ENCODE measurements around the gene LMNB1.
"Not testable (repeated sequence)": the region's sequence is repeated elsewhere in the genome, so short reads cannot be mapped to it uniquely, and the experiment has no call there.

LMNB1 gene

DNA sequence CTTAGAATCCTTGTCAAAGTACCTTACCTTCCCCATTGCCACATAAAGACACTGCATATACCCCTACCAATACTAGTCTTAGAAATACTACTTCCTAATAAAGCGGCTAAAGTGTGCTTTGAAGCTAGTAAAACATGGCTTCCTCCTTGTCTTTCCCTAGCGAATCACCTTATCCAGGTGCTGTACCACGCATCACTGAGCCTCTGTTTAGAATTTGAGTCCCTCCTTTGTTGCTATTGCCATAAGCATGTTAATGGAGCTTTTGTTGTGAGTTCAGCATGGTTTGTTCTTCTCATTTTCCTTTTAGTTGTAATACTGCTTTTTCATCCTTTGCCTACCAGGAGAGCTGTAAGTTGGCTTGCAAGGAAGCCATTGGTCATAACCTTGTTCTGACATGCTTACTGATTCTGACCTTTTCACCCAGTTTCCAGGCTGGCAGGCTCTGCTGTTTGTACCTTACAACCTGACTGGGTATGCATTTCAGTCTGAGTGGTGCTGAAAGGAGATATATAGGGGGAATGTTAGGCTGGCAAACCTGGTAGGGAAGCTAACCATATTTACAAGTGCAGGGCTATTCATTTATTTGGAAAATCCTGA, 49.8 kb downstream of the LMNB1 start:
- DNase-seq (ENCODE audit: low spot score) = no peak

DNA sequence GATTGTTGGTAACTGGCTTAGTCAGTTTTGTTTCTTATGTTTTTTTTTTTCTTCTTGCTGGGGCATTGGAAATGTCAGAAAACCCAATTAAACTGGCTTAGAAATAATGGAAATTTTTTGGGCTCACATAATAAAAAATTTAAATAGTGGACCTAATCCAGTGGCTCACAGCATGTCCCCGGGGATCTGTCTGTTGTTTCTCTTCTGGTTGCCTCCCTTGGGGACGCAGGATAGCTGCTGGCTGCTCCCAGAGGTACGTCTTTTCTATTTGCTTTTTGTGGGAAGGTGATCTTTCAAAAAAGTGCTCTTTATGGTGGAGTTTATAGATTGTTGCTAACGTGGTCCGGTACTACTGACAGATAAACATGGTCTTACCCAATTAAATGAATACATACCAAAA, 52.2 kb downstream of the LMNB1 start:
- no peak for DNase-seq (ENCODE audit: low spot score)

DNA sequence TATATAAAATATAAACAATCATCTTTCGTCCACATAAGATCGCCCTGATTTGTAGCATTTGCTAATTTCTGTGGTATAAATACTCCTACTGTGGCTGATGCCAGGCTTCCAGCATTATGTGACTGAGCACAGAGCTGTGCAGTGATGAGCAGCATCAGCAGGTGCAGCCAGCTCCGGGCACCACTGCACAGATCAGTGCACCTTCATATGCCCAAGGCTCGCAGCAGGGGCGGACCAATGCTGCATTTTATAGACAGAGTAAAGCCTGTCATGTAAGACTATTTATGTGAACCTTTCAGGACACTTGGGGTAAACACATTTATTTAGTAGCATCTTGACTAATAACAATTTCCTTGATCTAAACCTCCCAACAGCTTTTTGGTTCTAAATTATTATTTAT, 53.1 kb downstream of the LMNB1 start:
- DNase-seq (ENCODE audit: low spot score) = no peak

DNA sequence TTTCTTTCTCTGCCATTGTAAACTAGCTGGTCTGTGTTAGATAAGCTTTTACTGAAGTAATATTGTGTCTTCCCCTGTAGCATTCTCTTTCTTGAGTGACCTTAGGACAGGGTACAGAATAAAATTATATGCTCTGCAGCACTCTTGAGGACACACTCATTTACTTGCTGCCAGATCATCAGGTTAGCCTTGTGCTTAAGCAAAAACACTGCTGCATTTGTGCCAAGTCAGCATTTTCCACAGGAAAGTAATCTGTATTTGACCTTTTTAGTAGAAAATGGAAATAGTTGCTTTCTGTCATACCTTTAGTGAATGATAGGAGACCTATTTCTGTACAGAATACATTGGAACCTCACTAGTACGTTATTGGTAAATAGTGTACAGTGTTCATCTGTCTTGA, 54.2 kb downstream of the LMNB1 start:
- DNase-seq (ENCODE audit: low spot score) = no peak

DNA sequence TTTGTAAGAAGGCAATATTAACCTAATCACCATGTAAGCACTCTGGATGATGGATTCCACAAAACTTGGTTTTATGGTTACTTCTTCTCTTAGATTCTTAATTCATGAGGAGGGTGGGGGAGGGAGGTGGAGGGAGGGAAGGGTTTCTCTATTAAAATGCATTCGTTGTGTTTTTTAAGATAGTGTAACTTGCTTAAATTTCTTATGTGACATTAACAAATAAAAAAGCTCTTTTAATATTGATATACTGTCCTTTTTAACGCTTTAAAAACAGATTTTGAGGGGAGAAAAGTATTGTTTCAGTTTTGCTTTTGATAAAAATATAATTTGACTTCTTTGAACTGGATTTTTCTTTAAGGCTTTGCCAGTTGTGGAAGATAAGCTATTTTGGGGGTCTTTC, 59.8 kb downstream of the LMNB1 start:
- no peak for DNase-seq (ENCODE audit: low spot score)

DNA sequence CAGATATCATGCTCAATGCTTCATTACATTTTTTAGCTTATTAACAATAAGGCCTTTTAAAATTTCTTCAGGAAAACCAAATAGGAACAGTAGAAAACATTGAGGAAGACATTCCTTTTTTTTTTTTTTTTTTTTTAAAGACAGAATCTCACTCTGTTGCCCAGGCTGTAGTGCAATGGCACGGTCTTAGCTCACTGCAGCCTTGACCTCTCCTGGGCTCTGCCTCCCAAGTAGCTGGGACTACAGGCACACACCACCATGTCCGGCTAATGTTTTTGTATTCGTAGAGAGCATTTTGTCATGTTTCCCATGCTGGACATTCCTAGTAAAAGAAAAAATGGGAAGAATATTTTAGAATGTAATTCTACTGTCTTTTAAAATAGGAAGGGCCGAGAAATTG, 60.3 kb downstream of the LMNB1 start:
- DNase-seq (ENCODE audit: low spot score) = no peak

DNA sequence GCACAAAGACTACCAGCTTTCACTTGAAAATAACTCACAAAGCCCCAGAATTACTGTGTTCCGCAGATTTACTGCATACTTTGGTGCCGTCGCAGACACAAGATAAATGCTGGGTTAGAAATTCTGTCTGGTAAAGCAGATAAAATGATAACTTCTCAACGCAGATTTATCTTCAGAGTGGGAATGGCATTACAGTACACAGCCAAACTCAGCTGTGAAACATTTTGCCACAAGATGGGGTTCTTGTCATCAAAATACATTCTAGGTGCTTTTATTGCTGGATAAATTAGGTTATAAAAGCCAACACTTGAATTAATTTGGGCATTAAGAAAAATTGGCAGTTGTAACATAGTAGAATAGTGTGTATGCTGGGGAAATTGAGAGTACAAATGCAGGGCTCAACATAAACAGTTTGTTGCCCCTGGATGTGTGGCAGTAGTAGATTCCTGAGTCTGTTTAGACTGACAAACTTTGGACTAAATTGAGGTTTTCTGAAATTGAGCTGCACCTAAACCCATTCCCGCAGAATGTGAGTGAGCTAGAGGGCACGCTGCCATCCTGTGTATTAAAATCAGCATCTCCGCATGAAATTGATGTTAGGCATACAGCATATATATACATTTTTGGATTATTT, 61.1 kb downstream of the LMNB1 start:
- no peak for DNase-seq (ENCODE audit: low spot score)

DNA sequence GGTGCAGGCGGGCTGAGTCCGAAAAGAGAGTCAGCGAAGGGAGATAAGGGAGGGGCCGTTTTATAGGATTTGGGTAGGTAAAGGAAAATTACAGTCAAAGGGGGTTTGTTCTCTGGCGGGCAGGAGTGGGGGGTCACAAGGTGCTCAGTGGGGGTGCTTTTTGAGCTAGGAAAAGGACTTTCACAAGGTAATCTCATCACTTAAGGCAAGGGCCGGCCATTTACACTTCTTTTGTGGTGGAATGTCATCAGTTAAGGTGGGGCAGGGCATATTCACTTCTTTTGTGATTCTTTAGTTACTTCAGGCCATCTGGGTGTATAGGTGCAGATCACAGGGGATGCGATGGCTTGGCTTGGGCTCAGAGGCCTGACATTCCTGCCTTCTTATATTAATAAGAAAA, 62.5 kb downstream of the LMNB1 start:
- not testable (repeated sequence) for DNase-seq (ENCODE audit: low spot score)

DNA sequence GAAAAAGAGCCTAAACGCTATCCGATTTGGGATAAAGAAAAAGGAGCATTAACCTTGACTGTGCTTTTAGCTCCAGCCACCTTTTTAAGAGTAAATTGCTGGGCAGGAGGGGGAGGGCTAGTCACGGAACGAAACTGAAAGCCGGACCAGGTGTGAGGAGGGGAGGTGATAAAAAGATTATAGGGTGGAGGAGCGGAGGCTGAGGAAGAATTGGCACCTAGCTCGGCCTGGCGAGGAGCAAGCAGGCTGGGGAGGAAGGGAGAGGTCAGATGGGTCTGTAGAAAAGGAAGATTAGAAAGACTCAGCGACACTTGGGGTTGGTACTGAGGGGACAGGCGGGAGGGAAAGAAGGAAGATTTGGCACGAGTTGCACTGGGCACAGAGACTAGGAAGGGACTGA, 66.4 kb downstream of the LMNB1 start:
- not testable (repeated sequence) for DNase-seq (ENCODE audit: low spot score)

DNA sequence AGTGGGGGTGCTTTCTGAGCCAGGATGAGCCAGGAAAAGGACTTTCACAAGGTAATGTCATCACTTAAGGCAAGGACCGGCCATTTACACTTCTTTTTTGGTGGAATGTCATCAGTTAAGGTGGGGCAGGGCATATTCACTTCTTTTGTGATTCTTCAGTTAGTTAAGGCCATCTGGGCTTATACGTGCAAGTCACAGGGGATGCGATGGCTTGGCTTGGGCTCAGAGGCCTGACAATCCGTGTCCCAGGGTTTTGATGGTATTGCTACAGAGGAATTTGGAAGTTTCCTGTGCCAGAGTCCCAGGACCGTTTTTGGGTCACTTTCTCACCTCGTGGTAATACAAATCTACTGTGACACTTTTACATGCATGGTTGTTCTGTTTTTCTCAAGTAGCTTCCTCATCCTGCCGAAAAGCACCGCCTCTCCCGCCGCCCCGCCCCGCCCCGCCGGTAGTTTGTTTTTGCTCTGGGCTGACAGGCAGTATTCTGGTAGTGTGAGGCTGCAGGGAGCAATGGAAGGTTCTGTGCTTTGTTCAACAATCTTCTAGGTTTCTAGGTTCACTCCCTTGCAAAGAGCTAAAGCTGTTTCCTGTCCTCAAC, 68.6 kb downstream of the LMNB1 start:
- DNase-seq (ENCODE audit: low spot score) = not testable (repeated sequence)

DNA sequence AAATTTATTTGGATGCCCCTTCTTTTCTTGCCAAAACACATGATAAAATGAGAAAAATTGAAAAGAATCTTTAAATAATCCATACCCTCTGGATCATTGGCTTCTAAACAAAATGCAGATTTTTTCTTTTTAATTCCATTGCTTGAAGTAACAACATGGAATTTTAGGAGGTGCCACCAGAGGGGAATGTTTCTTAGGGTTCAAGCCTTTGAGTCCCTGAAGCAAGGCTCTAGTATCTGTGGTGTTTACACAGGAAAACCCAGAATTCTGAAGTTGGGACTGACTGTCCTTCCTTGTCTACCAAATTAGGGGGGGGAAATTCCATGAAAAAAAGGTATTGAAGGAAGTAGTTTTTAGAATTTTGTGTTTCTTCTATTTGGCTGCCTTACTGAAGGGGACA, 69.4 kb downstream of the LMNB1 start:
- no peak for DNase-seq (ENCODE audit: low spot score)

DNA sequence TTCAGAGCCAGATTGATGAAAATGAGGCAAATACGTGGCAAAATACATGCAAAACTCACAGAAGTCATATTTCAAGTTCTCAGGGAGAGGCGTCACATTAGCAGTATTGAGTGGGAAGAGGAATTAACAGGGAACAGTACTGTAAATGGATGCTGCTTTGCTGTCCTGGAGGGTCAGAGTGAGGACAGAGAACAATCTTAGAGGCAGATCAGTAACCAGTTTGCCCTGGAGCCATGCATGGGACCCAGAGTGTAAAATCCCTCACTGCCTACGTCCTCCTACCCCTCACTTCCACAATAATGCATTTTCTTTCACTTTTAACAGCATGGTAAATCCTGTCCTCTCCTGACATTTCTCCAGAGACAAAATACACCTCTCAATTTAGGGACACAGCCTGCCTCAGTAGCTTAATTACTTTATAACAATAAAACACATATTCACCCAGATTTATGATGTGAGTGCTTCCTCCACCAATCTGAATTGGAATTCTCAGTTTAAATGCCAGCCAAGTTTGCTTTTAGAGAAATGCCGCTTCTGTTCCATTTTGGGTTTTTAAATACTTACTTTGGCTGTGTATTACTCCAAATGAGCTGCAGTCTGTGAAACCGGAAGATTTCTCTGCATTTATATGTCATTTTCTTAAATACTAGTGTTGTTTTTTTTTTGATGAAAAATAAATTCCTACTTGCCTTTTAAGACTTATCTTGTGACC, 70.0 kb downstream of the LMNB1 start:
- DNase-seq (ENCODE audit: low spot score) = no peak

DNA sequence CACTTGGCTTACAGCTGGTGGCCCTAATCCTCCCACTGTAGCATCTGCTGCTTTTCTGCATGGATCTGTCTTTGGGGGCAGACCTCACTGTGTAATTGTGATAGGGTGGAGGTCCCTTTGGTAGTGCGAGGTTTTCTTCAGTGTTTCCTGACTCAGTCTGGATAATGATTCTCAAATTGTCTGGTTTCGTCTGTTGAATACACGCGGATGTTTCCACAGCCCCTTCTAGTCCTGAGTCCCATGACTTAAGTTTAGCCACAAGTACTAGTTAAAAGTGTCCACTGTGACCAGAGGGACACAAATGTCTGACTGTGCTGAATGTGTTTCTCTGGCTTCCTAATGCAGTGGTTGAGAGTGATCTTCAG, 70.5 kb downstream of the LMNB1 start:
- no peak for DNase-seq (ENCODE audit: low spot score)

DNA sequence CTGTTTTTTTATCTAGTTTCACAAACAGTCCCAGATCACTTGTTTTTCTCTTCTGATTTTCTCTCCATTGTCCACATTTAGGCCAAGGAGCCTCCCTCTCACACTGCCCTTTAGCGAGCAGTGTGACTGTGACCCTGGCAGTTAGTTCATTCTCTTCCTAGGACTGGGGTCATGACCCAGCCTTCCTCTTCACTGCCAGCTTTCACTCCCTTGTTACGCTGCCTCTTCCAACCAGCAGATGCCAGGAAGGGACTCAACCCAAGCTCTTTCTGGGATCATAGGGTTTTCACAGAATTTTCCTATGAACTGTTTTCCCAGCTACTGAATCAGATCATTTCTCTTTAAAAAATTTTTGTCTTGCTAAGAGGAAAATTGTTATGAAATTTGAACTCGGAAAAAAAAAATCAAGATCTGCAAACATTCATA, 70.9 kb downstream of the LMNB1 start:
- DNase-seq (ENCODE audit: low spot score) = no peak

DNA sequence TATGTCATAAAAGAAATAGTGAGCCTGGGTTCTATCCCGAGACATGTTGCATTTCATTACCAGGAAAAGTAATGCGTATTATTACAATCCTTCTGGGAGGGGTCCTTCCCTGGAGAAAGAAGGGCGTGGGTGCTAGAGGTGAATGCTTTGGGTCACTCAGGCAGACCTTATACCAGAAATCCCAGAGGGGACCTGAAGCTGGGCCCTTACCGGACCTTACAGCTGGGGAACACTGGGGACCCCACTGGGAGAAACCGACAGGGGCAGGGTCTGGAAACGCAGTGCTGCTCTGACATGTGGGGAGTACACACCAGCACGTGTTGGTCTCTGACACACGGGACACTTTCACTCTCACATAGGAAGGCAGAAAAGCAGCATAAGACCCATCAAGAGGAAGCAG, 71.3 kb downstream of the LMNB1 start:
- DNase-seq (ENCODE audit: low spot score) = no peak

DNA sequence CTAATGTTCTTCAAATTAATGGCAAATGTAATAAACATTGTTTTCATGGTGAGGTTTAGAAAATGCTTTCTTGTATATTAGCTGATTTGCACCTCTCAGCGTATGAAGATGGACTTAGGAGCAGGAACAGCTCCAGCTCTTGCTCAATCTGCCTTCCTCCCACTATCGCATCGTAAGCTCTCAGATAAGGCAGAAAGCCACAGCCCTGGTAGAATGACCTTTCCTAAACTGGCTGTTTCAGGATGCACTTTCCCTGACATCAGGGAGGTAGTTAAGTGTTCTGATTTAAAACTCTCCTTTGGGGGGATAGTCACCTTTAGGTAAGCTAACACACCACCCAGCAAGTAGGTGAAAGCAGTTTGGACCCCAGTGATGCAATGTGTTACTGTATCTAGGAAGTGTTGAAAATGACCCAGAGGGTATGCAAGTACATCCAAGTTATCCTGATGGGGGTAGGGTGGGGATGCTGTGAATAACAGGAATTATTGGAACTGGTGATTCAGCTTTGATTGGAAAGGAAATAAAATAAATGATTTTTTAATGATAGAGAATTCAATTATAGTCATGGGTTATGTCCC, 72.3 kb downstream of the LMNB1 start:
- DNase-seq (ENCODE audit: low spot score) = no peak

DNA sequence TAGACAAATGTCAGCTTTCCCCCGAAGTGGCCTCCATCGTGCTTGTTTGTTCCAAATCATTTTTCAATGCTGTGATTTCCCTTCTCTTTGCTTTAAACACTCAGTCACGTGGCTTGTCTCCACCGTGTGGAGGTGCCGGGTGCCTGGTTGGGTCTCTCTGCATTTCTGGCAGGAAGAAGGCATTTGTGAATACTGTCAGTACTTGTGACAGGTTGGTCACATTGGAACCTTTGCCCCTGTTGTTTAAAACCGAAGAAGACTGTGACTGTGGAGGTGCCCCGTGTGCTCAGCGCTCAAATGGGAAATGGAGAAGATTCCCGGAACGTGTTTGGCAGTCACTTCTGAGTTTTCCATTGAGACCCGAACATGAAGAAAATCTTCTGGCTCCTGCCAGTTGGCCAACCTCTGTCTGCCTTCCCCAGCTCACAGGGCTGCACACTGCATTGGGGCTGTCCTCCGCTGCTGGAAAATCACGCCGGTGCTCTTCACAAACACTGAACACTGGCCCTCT, 74.6 kb downstream of the LMNB1 start:
- DNase-seq (ENCODE audit: low spot score) = no peak

DNA sequence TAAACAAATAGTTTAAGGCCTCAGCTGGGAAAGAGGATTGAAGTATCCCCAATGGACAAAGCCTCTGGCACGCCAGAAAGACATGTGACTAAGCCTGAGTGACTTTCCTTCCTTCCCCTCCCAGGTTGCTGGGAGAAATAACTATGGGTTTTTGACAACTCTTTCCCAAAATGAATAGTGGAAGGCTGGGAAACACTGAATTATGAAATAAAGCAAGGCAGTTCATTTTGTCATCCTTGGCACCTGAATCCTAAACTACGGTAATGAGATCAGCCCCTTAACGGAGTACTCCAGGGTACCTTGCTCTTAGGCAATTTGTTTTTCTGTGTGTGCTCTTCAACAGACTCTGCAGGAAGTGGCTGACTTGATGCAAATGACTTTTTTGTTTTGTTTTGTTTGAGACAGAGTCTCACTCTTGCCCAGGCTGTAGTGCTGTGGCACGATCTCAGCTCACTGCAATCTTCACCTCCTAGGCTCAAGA, 75.2 kb downstream of the LMNB1 start:
- no peak for DNase-seq (ENCODE audit: low spot score)

DNA sequence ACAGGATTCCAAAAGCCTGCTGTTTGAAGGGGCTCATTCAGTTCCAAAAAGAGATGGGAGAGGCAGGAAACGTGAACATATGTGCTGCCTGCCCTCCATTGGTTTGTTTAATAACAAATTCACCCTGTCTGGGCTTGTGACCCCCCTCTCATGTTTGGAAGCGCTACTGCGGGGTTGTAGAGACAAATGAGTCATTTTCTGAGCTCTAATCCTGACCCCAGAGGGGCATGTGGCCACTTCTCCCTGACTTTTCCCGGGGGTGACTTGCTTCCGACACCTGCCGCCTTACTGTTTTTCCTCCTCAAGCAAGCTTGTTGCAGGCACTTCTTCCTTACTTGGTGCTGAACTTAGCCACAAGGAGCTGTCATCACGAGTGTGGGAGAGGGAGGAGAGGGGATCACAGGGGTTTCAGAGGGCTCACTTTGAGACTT, 75.9 kb downstream of the LMNB1 start:
- no peak for DNase-seq (ENCODE audit: low spot score)

DNA sequence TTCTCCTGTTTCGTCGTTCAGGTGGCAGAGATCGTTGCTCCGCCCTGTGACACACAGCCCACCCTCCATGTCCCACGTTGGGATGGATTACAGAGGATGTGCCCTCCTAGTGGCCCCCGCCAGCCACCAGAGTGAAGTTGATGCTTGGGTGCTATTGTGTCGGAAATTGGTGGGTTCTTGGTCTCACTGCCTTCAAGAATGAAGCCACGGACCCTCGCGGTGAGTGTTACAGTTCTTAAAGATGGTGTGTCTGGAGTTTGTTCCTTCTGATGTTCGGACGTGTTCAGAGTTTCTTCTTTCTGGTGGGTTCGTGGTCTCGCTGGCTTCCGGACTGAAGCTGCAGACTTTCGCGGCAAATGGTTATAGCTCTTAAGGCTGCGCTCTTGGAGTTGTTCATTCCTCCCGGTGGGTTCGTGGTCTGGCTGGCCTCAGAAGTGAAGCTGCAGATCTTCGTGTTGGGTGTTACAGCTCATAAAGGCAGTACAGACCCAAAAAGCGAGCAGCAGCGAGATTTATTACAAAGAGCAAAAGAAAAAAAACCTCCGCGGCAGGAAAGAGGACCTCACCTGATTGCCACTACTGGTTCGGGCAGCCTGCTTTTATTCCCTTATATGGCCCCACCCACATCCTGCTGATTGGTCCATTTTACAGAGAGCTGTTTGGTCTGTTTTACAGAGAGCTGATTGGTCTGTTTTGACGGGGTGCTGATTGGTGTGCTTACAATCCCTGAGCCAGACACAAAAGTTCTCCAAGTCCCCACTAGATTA, 76.8 kb downstream of the LMNB1 start:
- DNase-seq (ENCODE audit: low spot score) = not testable (repeated sequence)

DNA sequence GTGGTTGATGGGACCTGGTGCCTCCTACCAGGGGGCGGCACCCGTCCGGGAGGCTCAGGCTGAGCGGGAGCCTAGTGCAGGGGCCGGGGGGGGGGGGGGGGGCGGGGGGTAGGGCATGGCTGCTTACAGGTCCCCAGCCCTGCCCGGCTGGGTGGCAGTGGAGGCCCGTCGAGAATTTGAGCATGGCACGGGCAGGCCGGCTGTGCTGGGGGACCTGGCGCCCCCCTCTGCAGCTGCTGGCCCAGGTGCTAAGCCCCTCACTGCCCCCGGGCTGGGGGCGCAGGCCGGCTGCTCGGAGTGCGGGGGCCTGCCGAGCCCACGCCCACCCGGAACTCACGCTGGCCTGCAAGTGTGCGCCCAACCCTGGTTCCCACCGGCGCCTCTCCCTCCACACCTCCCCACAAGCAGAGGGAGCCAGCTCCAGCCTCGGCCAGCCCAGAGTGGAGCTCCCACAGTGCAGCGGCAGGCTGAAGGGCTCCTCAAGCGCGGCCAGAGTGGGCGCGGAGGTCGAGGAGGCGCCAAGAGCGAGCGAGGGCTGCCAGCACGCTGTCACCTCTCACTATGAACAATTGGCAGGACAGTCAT, 77.7 kb downstream of the LMNB1 start:
- DNase-seq (ENCODE audit: low spot score) = no peak

Measured in putamen (tissue), 1 donor.